Measurements from ENCODE around the gene TBC1D14. TPM values are rescaled to one million over a fixed set of nuclear protein-coding genes. Genes with fewer than 3 reads are reported as not detected.

Gene TBC1D14
- total RNA-seq, 2 donors from 2014 or later = 46.7 to 49.9 TPM

GRCh38 chr4:7013175-7013574, 103.5 kb downstream of the TBC1D14 start:
- H3K9me3 ChIP-seq = no peaks in the 10 kb centered on the region
- no peak for TF ChIP-seq CTCF (IDR thresholded peaks at IDR 0.05)
- no peak overlapping the region for H3K27ac ChIP-seq
- no peak overlapping the region for H3K4me3 ChIP-seq
- H3K4me1 ChIP-seq (ENCODE audit: control insufficient read depth in 1 of 2, low read depth in 2 of 2) = no peaks in the 10 kb centered on the region
- peaks cover 48% of the 10 kb centered on the region for H3K36me3 ChIP-seq
- H3K27me3 ChIP-seq (replicated peaks; ENCODE audit: insufficient read depth) = no peaks in the 10 kb centered on the region
- DNase-seq (ENCODE audit: low spot score) = no peak
- ATAC-seq (ENCODE audit: insufficient number of reproducible peaks, low FRiP score, low read depth) = no peak

GRCh38 chr4:7014815-7015214, 105.2 kb downstream of the TBC1D14 start:
- DNase-seq (ENCODE audit: low spot score) (no peak), ATAC-seq (ENCODE audit: insufficient number of reproducible peaks, low FRiP score, low read depth) (no peak)
- no peak overlapping the region for H3K4me3 ChIP-seq
- no peak for TF ChIP-seq CTCF (IDR thresholded peaks at IDR 0.05)
- no peaks in the 10 kb centered on the region for H3K4me1 ChIP-seq (ENCODE audit: control insufficient read depth in 1 of 2, low read depth in 2 of 2)
- no peaks in the 10 kb centered on the region for H3K9me3 ChIP-seq
- no peaks in the 10 kb centered on the region for H3K27me3 ChIP-seq (replicated peaks; ENCODE audit: insufficient read depth)
- peaks cover 42% of the 10 kb centered on the region for H3K36me3 ChIP-seq
- no peak overlapping the region for H3K27ac ChIP-seq

GRCh38 chr4:7015383-7016035, 105.9 kb downstream of the TBC1D14 start:
- ATAC-seq (ENCODE audit: insufficient number of reproducible peaks, low FRiP score, low read depth) (no peak), DNase-seq (ENCODE audit: low spot score) (no peak)
- H3K9me3 ChIP-seq = no peaks in the 10 kb centered on the region
- H3K27me3 ChIP-seq (replicated peaks; ENCODE audit: insufficient read depth) = no peaks in the 10 kb centered on the region
- peaks cover 36% of the 10 kb centered on the region for H3K36me3 ChIP-seq
- H3K27ac ChIP-seq = no peak overlapping the region
- no peak overlapping the region for H3K4me3 ChIP-seq
- TF ChIP-seq CTCF (IDR thresholded peaks at IDR 0.05) = no peak
- no peaks in the 10 kb centered on the region for H3K4me1 ChIP-seq (ENCODE audit: control insufficient read depth in 1 of 2, low read depth in 2 of 2)

- TF ChIP-seq CTCF (IDR thresholded peaks at IDR 0.05) = no peak
- peaks cover 33% of the 10 kb centered on the region for H3K36me3 ChIP-seq
- H3K4me3 ChIP-seq = no peak overlapping the region
- no peak overlapping the region for H3K27ac ChIP-seq
- no peaks in the 10 kb centered on the region for H3K4me1 ChIP-seq (ENCODE audit: control insufficient read depth in 1 of 2, low read depth in 2 of 2)
- DNase-seq (ENCODE audit: low spot score) (no peak), ATAC-seq (ENCODE audit: insufficient number of reproducible peaks, low FRiP score, low read depth) (no peak)
- H3K9me3 ChIP-seq = no peaks in the 10 kb centered on the region
- no peaks in the 10 kb centered on the region for H3K27me3 ChIP-seq (replicated peaks; ENCODE audit: insufficient read depth)
These were observed 106.5 kb downstream of the TBC1D14 start for GRCh38 chr4:7016086-7016485.

- Histone ChIP-seq H3K4me3 (no peak overlapping the region), H3K27ac (no peak overlapping the region), H3K4me1 (ENCODE audit: control insufficient read depth in 1 of 2, low read depth in 2 of 2) (no peaks in the 10 kb centered on the region), H3K36me3 (peaks cover 31% of the 10 kb centered on the region), H3K27me3 (replicated peaks; ENCODE audit: insufficient read depth) (no peaks in the 10 kb centered on the region), H3K9me3 (no peaks in the 10 kb centered on the region)
- DNase-seq (ENCODE audit: low spot score) (no peak), ATAC-seq (ENCODE audit: insufficient number of reproducible peaks, low FRiP score, low read depth) (no peak)
- no peak for TF ChIP-seq CTCF (IDR thresholded peaks at IDR 0.05)
These were observed 106.9 kb downstream of the TBC1D14 start for GRCh38 chr4:7016512-7016911.
